Measurements from ENCODE around the gene CERS3. TPM values are rescaled to one million over a fixed set of nuclear protein-coding genes. Genes with fewer than 3 reads are reported as not detected.
A peak's percentile ranks its signal among the peaks of the same experiment; 100 is the strongest.

CERS3 gene
- polyA plus RNA-seq, 3 donors = 0.04 TPM; not detected in 2

DNA sequence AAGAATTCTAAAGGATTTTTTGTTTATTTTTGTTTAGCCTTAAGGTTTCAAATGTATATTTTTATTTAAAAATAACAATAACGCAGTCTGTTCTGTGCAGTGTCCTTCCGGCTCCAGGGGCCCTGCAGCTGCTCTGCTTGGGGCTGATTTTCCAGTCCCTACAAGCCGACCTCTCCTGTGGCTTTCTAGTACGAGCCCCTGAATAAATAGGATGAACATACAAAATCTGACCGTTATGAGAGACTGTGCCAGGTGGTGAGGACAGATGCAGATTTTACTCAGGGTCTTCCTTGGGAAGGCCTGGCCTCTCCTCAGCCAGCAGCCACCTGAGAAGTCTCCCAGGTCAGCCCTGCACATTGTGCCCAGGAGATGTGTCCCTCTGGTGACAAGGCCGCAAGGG lies 127.8 kb downstream of the CERS3 start:
- H3K4me1 Mint-ChIP-seq = no peaks in the 10 kb centered on the region
- TF ChIP-seq, protein P1, sequence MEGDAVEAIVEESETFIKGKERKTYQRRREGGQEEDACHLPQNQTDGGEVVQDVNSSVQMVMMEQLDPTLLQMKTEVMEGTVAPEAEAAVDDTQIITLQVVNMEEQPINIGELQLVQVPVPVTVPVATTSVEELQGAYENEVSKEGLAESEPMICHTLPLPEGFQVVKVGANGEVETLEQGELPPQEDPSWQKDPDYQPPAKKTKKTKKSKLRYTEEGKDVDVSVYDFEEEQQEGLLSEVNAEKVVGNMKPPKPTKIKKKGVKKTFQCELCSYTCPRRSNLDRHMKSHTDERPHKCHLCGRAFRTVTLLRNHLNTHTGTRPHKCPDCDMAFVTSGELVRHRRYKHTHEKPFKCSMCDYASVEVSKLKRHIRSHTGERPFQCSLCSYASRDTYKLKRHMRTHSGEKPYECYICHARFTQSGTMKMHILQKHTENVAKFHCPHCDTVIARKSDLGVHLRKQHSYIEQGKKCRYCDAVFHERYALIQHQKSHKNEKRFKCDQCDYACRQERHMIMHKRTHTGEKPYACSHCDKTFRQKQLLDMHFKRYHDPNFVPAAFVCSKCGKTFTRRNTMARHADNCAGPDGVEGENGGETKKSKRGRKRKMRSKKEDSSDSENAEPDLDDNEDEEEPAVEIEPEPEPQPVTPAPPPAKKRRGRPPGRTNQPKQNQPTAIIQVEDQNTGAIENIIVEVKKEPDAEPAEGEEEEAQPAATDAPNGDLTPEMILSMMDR (IDR thresholded peaks at IDR 0.05) = no peak
- intact Hi-C loops (cut with micrococcal nuclease) = no loop called here
- Histone ChIP-seq H3K27ac (ENCODE audit: low read depth in 1 of 2, low read length in 2 of 2) (no peak overlapping the region), H3K36me3 (replicated peaks in 1 of 2; ENCODE audit: control insufficient read depth in 1 of 2, insufficient read depth in 2 of 2, low read length in 2 of 2) (no peaks in the 10 kb centered on the region), H3K4me3 (replicated peaks in 1 of 3; ENCODE audit: low read depth in 2 of 3, low read length in 3 of 3) (no peak overlapping the region), H3K4me1 (ENCODE audit: control insufficient read depth in 1 of 2, insufficient read depth in 2 of 2, low read length in 2 of 2) (peaks cover 0 to under 1% of the 10 kb centered on the region in 2 donors), H3K9me3 (replicated peaks in 1 of 2; ENCODE audit: control insufficient read depth in 1 of 2, insufficient read depth in 1 of 2, low read length in 2 of 2) (no peaks in the 10 kb centered on the region), H2AFZ (ENCODE audit: insufficient read depth, low read depth, low read length, poor library complexity, severe bottlenecking) (no peak overlapping the region), H4K20me1 (ENCODE audit: insufficient read depth, low read length) (no peaks in the 10 kb centered on the region), H3K9ac (ENCODE audit: insufficient read depth, low read length, poor library complexity, severe bottlenecking) (no peak overlapping the region), H3K27me3 (ENCODE audit: control insufficient read depth in 2 of 2, insufficient read depth in 2 of 2, low read length in 2 of 2) (peaks cover 0 to 3% of the 10 kb centered on the region in 2 donors), H3K4me2 (replicated peaks; ENCODE audit: extremely low read depth, low read length, poor library complexity, severe bottlenecking) (no peak overlapping the region), H3K79me2 (ENCODE audit: insufficient read depth, low read length) (no peaks in the 10 kb centered on the region)
- no peak for DNase-seq
- no peaks in the 10 kb centered on the region for H3K36me3 Mint-ChIP-seq
- H3K4me3 Mint-ChIP-seq = no peak overlapping the region
- 100% methylated on average over 4 of the region's 6 CpGs for WGBS (ENCODE audit: insufficient coverage)
- H3K27me3 Mint-ChIP-seq (ENCODE audit: low read depth in 3 of 3) = peaks cover 4 to 27% (median 5%) of the 10 kb centered on the region in 3 donors
- peaks cover 0 to 9% (median 4%) of the 10 kb centered on the region in 7 donors for H3K9me3 Mint-ChIP-seq
- H3K27ac Mint-ChIP-seq = no peak overlapping the region

DNA sequence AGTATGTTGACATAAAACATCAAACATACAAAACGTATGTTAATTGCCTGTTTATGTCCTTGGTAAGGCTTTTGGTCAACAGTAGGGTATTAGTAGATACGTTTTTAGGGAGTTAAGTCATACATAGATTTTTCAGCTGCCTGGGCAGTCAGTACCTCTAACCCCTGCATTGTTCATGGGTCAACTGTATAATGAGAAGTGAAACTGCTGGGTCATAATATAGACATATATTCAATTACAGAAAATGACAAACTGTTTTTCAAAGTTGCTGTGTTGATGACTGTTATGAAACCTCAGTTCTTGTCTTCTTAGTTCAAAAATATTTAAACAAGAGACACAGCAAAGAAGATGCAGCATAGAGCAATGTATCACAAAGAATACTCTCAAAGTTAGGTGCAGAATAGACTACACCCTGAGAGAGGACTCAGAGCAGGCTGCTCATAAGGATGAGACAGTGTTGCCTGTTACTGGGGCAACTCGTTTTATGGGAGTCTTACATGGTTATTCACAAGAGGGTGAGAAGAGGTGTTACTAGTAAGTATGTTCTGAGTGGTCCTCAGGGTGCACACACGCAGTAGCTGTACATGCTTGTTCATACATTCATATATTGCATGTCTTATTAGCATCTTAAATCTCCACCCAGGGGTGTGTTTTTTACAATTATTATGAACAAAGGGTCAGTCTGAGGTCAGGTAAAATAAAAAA lies 133.9 kb downstream of the CERS3 start:
- H3K79me2 ChIP-seq (ENCODE audit: insufficient read depth, low read length) = no peaks in the 10 kb centered on the region
- peak; percentile 54 to 75 (median 61) for DNase-seq
- Mint-ChIP-seq H3K36me3 (no peaks in the 10 kb centered on the region), H3K27ac (peak overlapping the region; percentile 75 to 94 (median 93)), H3K4me3 (peak overlapping the region in 1 of 2 donors; percentile 60), H3K27me3 (ENCODE audit: low read depth in 3 of 3) (peaks cover 1 to 8% (median 2%) of the 10 kb centered on the region in 3 donors), H3K4me1 (peaks cover 23% of the 10 kb centered on the region), H3K9me3 (peaks cover 0 to 2% (median 0%) of the 10 kb centered on the region in 7 donors)
- H3K4me2 ChIP-seq (replicated peaks; ENCODE audit: extremely low read depth, low read length, poor library complexity, severe bottlenecking) = peak overlapping the region; percentile 61
- no peaks in the 10 kb centered on the region for H3K36me3 ChIP-seq (replicated peaks in 1 of 2; ENCODE audit: control insufficient read depth in 1 of 2, insufficient read depth in 2 of 2, low read length in 2 of 2)
- no peaks in the 10 kb centered on the region for H4K20me1 ChIP-seq (ENCODE audit: insufficient read depth, low read length)
- WGBS (ENCODE audit: insufficient coverage) = 67% methylated on average over 1 of the region's 4 CpGs
- no peaks in the 10 kb centered on the region for H3K27me3 ChIP-seq (ENCODE audit: control insufficient read depth in 2 of 2, insufficient read depth in 2 of 2, low read length in 2 of 2)
- H3K9ac ChIP-seq (ENCODE audit: insufficient read depth, low read length, poor library complexity, severe bottlenecking) = peak overlapping the region; percentile 6
- TF ChIP-seq, protein P1 (IDR thresholded peaks at IDR 0.05) = no peak
- H3K9me3 ChIP-seq (replicated peaks in 1 of 2; ENCODE audit: control insufficient read depth in 1 of 2, insufficient read depth in 1 of 2, low read length in 2 of 2) = no peaks in the 10 kb centered on the region
- H3K4me1 ChIP-seq (ENCODE audit: control insufficient read depth in 1 of 2, insufficient read depth in 2 of 2, low read length in 2 of 2) = peaks cover 21 to 22% of the 10 kb centered on the region in 2 donors
- H3K4me3 ChIP-seq (replicated peaks in 1 of 3; ENCODE audit: low read depth in 2 of 3, low read length in 3 of 3) = peak overlapping the region in 1 of 3 experiments; percentile 46
- peak overlapping the region; percentile 47 for H2AFZ ChIP-seq (ENCODE audit: insufficient read depth, low read depth, low read length, poor library complexity, severe bottlenecking)
- H3K27ac ChIP-seq (ENCODE audit: low read depth in 1 of 2, low read length in 2 of 2) = peak overlapping the region; percentile 11 to 77
- intact Hi-C loops (cut with micrococcal nuclease) = no loop called here
